Hematopoietic multipotent progenitor cell treated with erythropoietin and hydrocortisone succinate and interleukin-3 and kit ligand, for 8 days (in vitro differentiated cells): ENCODE results near the gene MLXIP.

Experiments
- DNase-seq: peaks from one replicate; pipeline ENCODE4 v3.0.0-alpha.2; 2015

Gene MLXIP

DNA sequence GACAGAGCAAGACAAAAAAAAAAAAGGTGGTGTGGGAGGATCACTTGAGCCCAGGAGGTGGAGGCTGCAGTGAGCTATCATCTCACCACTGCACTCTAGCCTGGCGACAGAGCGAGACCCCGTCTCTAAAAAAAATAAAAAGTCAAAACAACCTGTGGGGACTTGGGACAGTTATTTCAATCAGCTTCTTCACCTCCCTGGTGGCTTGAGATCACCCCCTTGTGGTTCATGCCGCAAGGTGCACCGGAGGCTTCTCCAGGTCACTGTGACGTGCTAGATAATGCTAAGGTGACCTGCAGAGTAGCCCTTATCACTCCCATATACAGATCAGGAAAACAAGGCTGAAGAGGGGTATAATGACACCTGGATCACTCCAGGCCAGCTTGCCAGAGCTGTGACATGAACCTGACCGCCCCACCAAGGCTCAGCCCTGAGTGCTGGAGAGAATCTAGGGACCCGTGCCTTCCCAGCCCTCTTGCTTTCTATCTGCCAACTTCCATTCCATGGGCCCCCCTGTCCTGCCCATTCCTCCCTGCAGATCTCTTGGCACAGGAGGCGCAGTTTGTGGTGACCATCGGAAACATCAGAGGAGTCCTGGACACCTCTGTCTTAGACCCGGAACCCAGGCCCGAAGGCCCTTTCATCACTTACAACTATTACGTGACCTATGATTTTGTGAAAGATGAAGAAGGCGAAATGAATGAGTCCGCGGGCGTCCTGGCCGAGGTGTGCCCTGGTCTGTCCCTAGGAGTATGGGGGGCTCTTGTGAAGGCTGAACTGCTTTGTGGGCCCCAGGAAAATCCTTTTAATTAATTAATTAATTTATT, 112.5 kb downstream of the MLXIP start:
- DNase-seq = peak; percentile 76

DNA sequence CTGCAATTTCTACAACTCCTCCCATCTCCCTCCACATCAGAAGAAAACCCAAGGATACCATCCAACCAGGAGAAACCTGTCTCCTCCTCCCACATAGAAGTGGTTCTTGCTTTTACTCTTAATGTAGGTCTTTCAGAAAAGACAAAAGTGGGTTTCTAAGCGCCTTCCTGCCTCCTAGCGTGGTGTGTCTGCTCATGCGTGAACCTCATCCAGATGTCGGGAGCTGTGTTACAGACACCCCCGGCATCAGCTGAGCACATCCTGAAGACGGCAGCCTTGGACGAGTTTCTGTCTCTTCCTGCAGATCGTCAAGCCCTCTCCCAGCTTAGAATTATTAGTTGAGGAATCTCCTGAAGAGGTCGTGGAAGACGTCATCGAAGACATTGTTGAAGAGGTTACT, 113.9 kb downstream of the MLXIP start:
- no peak for DNase-seq

DNA sequence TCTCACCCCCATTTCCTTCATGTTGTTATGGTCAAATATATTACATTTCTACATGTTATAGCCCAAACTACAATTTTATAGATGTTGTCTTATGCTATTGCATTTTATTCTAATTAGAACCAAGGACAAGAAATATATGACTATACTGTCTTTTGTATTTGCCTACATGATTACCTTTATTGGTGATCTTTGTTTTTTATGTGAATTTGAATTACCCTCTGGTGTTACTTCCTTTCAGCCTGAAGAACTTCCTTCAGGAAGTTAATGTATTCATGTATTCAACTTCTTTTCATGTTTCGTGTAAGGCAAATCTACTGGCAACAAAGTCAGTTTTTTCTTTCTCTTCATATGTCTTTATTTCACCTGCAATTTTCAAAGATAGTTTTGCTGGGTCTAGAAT, 116.2 kb downstream of the MLXIP start:
- no peak for DNase-seq

DNA sequence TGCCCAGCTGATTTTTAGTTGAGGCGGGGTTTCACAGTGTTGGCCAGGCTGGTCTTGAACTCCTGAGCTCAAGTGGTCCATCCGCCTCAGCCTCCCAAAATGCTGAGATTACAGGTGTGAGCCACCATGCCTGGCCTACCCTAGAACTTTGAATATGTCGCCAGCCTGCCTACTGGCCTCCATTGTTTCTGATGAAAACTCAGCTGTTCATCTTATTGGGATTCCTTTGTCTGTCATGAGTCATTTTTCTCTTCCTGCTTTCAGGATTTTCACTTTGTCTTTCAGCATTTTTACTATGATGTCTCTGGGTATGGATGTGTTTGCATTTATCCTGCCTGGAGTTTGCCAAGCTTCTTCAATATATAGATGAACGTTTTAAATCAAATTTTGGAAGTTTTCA, 116.8 kb downstream of the MLXIP start:
- DNase-seq = no peak
